Fibroblast of gingiva (primary cell): ENCODE data around the gene OR4A15.

Source experiments
- DNase-seq: peaks from one replicate; pipeline ENCODE4 v3.0.0-alpha.2; 2011; ENCODE audit warnings: low read depth

OR4A15 gene

DNA sequence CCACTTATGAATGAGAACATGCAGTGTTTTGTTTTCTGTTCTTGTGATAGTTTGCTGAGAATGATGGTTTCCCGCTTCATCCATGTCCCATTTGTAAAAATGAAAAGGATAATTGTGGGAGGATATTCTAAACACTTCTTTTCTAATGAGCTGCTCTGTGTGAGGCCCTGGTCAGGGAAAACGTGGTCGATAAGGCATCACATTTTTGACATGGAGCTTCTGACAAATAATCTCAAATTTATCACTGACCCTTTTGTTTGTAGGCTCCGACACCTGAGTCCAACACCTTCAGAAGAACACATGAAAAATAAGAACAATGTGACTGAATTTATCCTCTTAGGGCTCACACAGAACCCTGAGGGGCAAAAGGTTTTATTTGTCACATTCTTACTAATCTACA, at the start of gene OR4A15:
OR4A15 (plus strand) TSS at position 301 of the 400 bp plus-strand sequence; CDS start at position 301, 0 bp downstream.
- DNase-seq: no peak

DNA sequence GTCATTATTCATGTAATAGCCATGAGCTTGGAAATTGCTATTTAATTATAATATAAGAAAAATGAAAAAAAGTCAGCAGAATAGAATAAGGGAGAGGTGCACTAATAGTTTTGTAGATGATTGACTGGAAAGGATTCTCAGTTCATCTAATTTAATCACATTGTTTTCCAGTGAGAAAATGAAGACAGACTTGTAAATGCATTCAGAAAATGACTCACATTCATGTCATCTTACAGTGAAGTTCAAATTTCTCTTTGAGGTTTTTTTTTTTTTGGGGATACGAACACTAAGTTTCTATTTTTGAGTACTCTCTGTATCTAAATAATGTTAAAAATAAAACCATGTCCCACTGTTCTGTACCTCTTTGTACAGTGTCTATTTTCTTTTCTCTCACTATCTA, 43.3 kb upstream of the OR4A15 start:
- no peak for DNase-seq

DNA sequence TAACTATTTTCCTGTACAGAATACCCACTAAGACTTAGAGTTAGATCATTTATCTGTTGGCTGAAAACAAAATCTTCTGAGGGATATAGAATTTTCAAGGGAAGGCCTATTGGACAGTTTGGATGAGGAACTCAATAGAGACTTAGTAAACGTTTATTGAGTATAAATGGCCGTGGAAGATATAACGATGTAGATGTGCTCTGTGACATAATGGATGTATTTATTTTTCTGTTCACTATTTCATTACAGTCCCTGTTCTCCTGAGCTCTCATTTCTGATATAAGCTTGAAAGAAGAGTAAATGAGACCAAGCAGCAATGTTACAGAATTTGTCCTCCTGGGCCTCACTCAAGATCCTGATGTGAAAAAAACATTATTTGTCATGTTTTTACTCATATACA, 24.9 kb upstream of the OR4A15 start, which contains the start of gene OR4A16:
OR4A16 (plus strand) TSS at position 301 of the 400 bp plus-strand sequence; CDS start at position 301, 0 bp downstream.
- DNase-seq: no peak

DNA sequence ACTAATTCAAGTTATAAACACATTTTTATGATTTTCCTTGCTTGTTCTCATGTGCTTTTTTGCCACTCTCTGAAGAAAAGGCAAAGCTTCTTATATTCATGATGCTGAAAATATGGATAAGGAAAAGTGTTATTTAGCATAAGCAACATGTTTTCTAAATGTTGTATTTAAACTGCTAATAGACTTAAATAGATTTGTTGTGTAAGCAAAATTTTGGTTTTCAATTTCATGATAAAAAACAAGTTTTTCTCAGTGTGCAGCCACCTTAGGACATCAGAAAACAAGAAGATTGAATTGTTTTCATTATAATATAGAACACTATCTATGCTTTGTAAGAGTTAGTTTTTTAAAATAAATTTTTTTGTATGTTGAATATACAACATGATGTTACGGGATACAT, 22.5 kb upstream of the OR4A15 start:
- no peak for DNase-seq

DNA sequence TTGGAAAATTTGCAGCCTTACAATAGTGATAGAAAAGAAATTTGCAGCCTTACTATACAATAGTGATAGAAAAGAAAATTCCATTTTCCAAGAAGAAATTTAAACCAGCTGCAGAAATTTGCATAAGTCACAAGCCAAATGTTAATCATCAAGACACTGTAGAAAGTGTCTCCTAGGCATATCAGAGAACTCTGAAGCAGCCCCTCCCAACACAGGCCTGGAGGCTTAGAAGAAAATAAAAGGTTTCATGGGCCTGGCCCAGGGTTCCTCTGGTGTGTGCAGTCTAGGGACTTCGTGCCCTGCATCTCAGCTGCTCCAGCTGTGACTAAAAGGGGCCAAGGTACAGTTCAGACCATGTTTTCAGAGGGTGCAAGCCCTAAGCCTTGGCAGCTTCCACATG, 18.7 kb upstream of the OR4A15 start:
- no peak for DNase-seq

DNA sequence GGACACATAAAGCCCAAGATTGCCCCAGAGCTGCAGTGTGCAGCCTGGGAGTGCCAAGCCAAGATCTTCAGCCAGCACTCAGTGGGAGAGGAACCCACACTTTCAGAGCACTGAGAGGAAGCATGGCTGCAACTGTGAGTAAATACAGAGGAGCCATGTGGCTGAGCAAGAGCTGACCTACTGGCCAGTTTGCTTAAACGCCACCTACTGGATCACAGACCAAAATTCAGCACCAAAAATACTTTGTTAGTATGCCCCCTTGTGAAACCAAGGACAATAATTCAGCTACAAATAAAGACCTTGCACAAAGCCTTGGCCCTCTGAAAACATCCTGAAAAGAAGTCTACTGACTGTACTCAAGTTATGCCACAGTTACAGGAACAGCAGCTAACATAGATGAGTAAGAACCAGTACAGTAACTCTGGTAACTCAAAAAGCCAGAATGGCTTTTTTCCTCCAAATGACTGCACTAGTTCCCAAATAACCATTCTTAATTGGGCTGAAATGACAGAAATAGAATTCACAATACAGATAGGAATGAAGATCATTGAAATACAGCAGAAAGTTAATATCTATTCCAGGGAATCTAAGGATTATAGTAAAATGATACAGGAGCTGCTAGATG, 10.1 kb upstream of the OR4A15 start:
- no peak for DNase-seq

DNA sequence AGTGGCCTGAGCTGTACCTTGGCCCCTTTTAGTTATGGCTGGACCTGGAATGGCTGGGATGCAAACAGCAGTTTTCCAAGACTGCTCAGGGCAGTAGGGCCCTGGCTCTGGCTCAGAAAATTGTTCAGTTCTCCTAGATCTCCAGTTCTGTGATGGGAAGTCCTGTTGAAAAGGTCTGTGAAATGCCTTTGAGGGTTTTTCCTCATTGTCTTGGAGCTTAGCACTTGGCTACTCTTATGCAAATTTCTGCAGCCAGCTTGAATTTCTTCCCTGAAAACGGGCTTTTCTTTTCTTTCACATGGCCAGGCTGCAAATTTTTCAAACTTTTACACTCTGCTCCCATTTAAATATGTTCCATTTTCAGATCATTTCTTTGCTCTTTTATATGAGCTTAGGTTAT, 33.2 kb downstream of the OR4A15 start:
- no peak for DNase-seq
